Measurements from ENCODE around the gene DGLUCY.

DNA sequence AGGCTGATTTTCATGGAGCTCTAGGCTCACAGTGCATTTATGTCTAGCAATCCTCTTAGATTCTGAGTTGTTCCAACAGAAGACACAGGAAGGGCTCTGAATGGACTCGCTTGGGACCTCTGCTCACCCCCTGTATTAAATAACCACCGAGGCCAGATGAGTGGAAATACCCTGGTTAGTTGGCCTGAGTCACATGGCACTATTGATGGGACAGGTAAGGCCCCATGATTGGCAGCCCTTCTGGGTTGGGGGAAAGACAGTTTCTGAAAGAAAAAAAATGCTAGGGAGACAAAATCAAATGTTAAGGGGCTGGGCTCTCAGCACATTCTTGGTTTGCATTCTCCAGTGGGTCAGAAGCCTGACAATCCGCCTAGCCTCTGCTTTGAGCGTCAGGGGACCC, 14.8 kb downstream of the DGLUCY start:
- TF ChIP-seq TRAFD1 (CRISPR knock-in tag; IDR thresholded peaks at IDR 0.05; ENCODE audit: borderline replicate concordance) (no peak), HIVEP1 (CRISPR knock-in tag; IDR thresholded peaks at IDR 0.05) (no peak), ZNF510 (CRISPR knock-in tag; IDR thresholded peaks at IDR 0.05; ENCODE audit: low read depth) (no peak), FOSL2 (CRISPR knock-in tag; IDR thresholded peaks at IDR 0.05) (no peak), ZUFSP (CRISPR knock-in tag; IDR thresholded peaks at IDR 0.05; ENCODE audit: borderline replicate concordance) (no peak), RARA (CRISPR knock-in tag; IDR thresholded peaks at IDR 0.05) (no peak), SETDB1 (CRISPR knock-in tag; IDR thresholded peaks at IDR 0.05; ENCODE audit: borderline replicate concordance) (no peak), YY1 (IDR thresholded peaks at IDR 0.05; ENCODE audit: insufficient read depth, insufficient replicate concordance, low read depth, low read length) (no peak), POLR2A (IDR thresholded peaks at IDR 0.05; ENCODE audit: insufficient read depth in 1 of 2, low read depth in 2 of 2, low read length in 2 of 2) (no peak), HNF4A (CRISPR knock-in tag; IDR thresholded peaks at IDR 0.05) (no peak), PREB (CRISPR knock-in tag; IDR thresholded peaks at IDR 0.05) (no peak), PBX3 (CRISPR knock-in tag; IDR thresholded peaks at IDR 0.05; ENCODE audit: borderline replicate concordance) (no peak)
- TF ChIP-seq, protein P1, sequence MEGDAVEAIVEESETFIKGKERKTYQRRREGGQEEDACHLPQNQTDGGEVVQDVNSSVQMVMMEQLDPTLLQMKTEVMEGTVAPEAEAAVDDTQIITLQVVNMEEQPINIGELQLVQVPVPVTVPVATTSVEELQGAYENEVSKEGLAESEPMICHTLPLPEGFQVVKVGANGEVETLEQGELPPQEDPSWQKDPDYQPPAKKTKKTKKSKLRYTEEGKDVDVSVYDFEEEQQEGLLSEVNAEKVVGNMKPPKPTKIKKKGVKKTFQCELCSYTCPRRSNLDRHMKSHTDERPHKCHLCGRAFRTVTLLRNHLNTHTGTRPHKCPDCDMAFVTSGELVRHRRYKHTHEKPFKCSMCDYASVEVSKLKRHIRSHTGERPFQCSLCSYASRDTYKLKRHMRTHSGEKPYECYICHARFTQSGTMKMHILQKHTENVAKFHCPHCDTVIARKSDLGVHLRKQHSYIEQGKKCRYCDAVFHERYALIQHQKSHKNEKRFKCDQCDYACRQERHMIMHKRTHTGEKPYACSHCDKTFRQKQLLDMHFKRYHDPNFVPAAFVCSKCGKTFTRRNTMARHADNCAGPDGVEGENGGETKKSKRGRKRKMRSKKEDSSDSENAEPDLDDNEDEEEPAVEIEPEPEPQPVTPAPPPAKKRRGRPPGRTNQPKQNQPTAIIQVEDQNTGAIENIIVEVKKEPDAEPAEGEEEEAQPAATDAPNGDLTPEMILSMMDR (CRISPR knock-in tag; IDR thresholded peaks at IDR 0.05): no peak

Data from HepG2 (cell line).